Stimulated activated CD4-positive, alpha-beta T cell treated with anti-CD3 and anti-CD28 coated beads, Interleukin-4, amount 100 ng/mL, for 4 hours (primary cell): Measurements from ENCODE around the gene SMAD2.

ENCODE experiments used
- DNase-seq, 2 experiments: peaks; one replicate each; pipeline ENCODE4 v3.0.0-alpha.2; 2020

SMAD2 gene

GRCh38 chr18:47930931-47931717 lies 665 bp upstream of the SMAD2 start:
- DNase-seq, result peak; percentile 93 to 95

GRCh38 chr18:47929681-47930198 lies 719 bp downstream of the SMAD2 start:
- DNase-seq, result peak in 1 of 2 experiments; percentile 19

- DNase-seq, result no peak
Observed at GRCh38 chr18:47928466-47928865, 2.0 kb downstream of the SMAD2 start.

- DNase-seq, result no peak
Observed at GRCh38 chr18:47926101-47926850, 4.2 kb downstream of the SMAD2 start.

GRCh38 chr18:47919916-47920315 lies 10.5 kb downstream of the SMAD2 start:
- no peak for DNase-seq

GRCh38 chr18:47917923-47918610 lies 12.4 kb downstream of the SMAD2 start:
- no peak for DNase-seq

- no peak for DNase-seq
Observed at GRCh38 chr18:47915930-47916329, 14.5 kb downstream of the SMAD2 start.

GRCh38 chr18:47915229-47915628 lies 15.2 kb downstream of the SMAD2 start:
- no peak for DNase-seq

GRCh38 chr18:47912794-47913585 lies 17.5 kb downstream of the SMAD2 start:
- DNase-seq, result no peak

- DNase-seq, result no peak
Observed at GRCh38 chr18:47912343-47912742, 18.1 kb downstream of the SMAD2 start.

GRCh38 chr18:47911877-47912276 lies 18.6 kb downstream of the SMAD2 start:
- DNase-seq, result no peak

- no peak for DNase-seq
Observed at GRCh38 chr18:47909484-47909883, 21.0 kb downstream of the SMAD2 start.

GRCh38 chr18:47908592-47908991 lies 21.9 kb downstream of the SMAD2 start:
- DNase-seq, result no peak

- DNase-seq, result no peak
Observed at GRCh38 chr18:47906408-47906807, 24.1 kb downstream of the SMAD2 start.

GRCh38 chr18:47903809-47904208 lies 26.6 kb downstream of the SMAD2 start:
- DNase-seq, result no peak

- no peak for DNase-seq
Observed at GRCh38 chr18:47901624-47902362, 28.7 kb downstream of the SMAD2 start.

- DNase-seq, result no peak
Observed at GRCh38 chr18:47899107-47899840, 31.2 kb downstream of the SMAD2 start.

- DNase-seq, result no peak
Observed at GRCh38 chr18:47898696-47899095, 31.8 kb downstream of the SMAD2 start.

GRCh38 chr18:47898055-47898454 lies 32.4 kb downstream of the SMAD2 start:
- DNase-seq, result no peak

GRCh38 chr18:47895565-47896250 lies 34.8 kb downstream of the SMAD2 start:
- no peak for DNase-seq
